ENCODE results near the gene NAGPA.

The NAGPA gene

GRCh38 chr16:5025171-5025632 is 8.5 kb downstream of the NAGPA start:
- peak; percentile 19 for TF ChIP-seq CTCF (IDR thresholded peaks at IDR 0.05; ENCODE audit: low read depth, low read length)

GRCh38 chr16:5024632-5025031 is 9.1 kb downstream of the NAGPA start:
- no peak for TF ChIP-seq CTCF (IDR thresholded peaks at IDR 0.05; ENCODE audit: low read depth, low read length)
- DNase-seq (ENCODE audit: extremely low read depth, low read depth), result no peak

More at GRCh38 chr16:5025171-5025632, 8.5 kb downstream of the NAGPA start:
- DNase-seq (ENCODE audit: extremely low read depth, low read depth), result no peak

GRCh38 chr16:5022521-5022920 is 11.2 kb downstream of the NAGPA start:
- TF ChIP-seq CTCF (IDR thresholded peaks at IDR 0.05; ENCODE audit: low read depth, low read length), result no peak
- no peak for DNase-seq (ENCODE audit: extremely low read depth, low read depth)

GRCh38 chr16:5020551-5020950 is 13.2 kb downstream of the NAGPA start:
- DNase-seq (ENCODE audit: extremely low read depth, low read depth), result no peak
- no peak for TF ChIP-seq CTCF (IDR thresholded peaks at IDR 0.05; ENCODE audit: low read depth, low read length)

GRCh38 chr16:5019775-5020174 is 14.0 kb downstream of the NAGPA start:
- no peak for TF ChIP-seq CTCF (IDR thresholded peaks at IDR 0.05; ENCODE audit: low read depth, low read length)
- no peak for DNase-seq (ENCODE audit: extremely low read depth, low read depth)

GRCh38 chr16:5018793-5019192 is 14.9 kb downstream of the NAGPA start:
- TF ChIP-seq CTCF (IDR thresholded peaks at IDR 0.05; ENCODE audit: low read depth, low read length), result no peak
- no peak for DNase-seq (ENCODE audit: extremely low read depth, low read depth)

GRCh38 chr16:5017678-5017969 is 16.1 kb downstream of the NAGPA start:
- DNase-seq (ENCODE audit: extremely low read depth, low read depth), result no peak
- no peak for TF ChIP-seq CTCF (IDR thresholded peaks at IDR 0.05; ENCODE audit: low read depth, low read length)

Data from AG09319 (cell line).